ENCODE results near the gene IL17REL. TPM values are rescaled to one million over a fixed set of nuclear protein-coding genes. Genes with fewer than 3 reads are reported as not detected.

IL17REL gene
- total and polyA plus RNA-seq, 2 of the 13 experiments (the other 11 are each of a cell fraction or from before 2014, with no cell fraction given), result not detected

GRCh38 chr22:49953027-49953679 lies 59.4 kb downstream of the IL17REL start:
- 66% methylated on average over 7 of the region's 20 CpGs for WGBS (ENCODE audit: low lambda C conversion rate)
- Histone ChIP-seq H3K9me3 (ENCODE audit: low read length) (no peaks in the 10 kb centered on the region), H3K27ac (ENCODE audit: extremely low read length, insufficient read depth, low read length) (peak overlapping the region; percentile 68), H3K4me3 (replicated peaks in 1 of 3; ENCODE audit: insufficient read depth in 1 of 3, low read depth in 2 of 3, low read length in 3 of 3) (peak overlapping the region in 2 of 3 experiments; percentile 56 to 77; a peak in 5 of 6 replicates), H3K79me2 (ENCODE audit: insufficient read depth, low read length) (no peaks in the 10 kb centered on the region), H3K36me3 (replicated peaks in 1 of 2; ENCODE audit: control insufficient read depth in 1 of 2, insufficient read depth in 2 of 2, low read length in 2 of 2) (no peaks in the 10 kb centered on the region), H3K27me3 (ENCODE audit: control insufficient read depth in 1 of 2, insufficient read depth in 2 of 2, low read length in 2 of 2) (no peaks in the 10 kb centered on the region), H2AFZ (ENCODE audit: low read length) (no peak overlapping the region), H3K4me2 (ENCODE audit: low read depth, low read length) (peak overlapping the region; percentile 81), H3K4me1 (ENCODE audit: insufficient read depth, low read length) (peaks cover 95% of the 10 kb centered on the region), H3K9ac (ENCODE audit: insufficient read depth, low read depth, low read length) (peak overlapping the region; percentile 78), H4K20me1 (ENCODE audit: insufficient read depth, low read length) (no peaks in the 10 kb centered on the region)
- intact Hi-C loops (cut with micrococcal nuclease; ENCODE audit: unreplicated experiment), result no loop called here
- no peak for DNase-seq (ENCODE audit: low spot score)
- CTCF ChIA-PET (ENCODE audit: low intra/inter-chr PET ratio, low total read pairs), result no interaction called here
- no peak for FAIRE-seq
- in situ Hi-C loops (cut with HindIII; ENCODE audit: extremely low pct_ligation_motif_present, low pct_unique_long_range_greater_than_20kb), result no loop called here
- BruUV-seq (replicated peaks), result no TSS peak
- ATAC-seq, result no peak
- POLR2A ChIA-PET, result interaction anchor here (3.0 to 18.6 kb wide), 3 partner anchors 10 to 18 kb away, joined by 22 to 722 read pairs (median 283); partner anchors contain the start of gene PIM3
- TF ChIP-seq ZNF776 (CRISPR knock-in tag; IDR thresholded peaks at IDR 0.05) (0 out of 2 replicates have a peak, but pooled peaks have one; percentile 40), ZSCAN31 (CRISPR knock-in tag; IDR thresholded peaks at IDR 0.05; ENCODE audit: low read depth) (no peak), ZNF646 (CRISPR knock-in tag; IDR thresholded peaks at IDR 0.05) (no peak), ZNF570 (CRISPR knock-in tag; IDR thresholded peaks at IDR 0.05; ENCODE audit: borderline replicate concordance) (no peak), ZNF772 (CRISPR knock-in tag; IDR thresholded peaks at IDR 0.05) (0 out of 2 replicates have a peak, but pooled peaks have one; percentile 17), PCBP1 (IDR thresholded peaks at IDR 0.05; ENCODE audit: borderline replicate concordance, low read depth, low read length) (no peak), SP1 (IDR thresholded peaks at IDR 0.05) (no peak), SP1 (CRISPR knock-in tag; IDR thresholded peaks at IDR 0.05) (no peak), SUZ12 (IDR thresholded peaks at IDR 0.05; ENCODE audit: low read depth, low read length) (no peak), NFYB (CRISPR knock-in tag; IDR thresholded peaks at IDR 0.05) (no peak), ZNF572 (CRISPR knock-in tag; IDR thresholded peaks at IDR 0.05) (no peak), SCMH1 (CRISPR knock-in tag; IDR thresholded peaks at IDR 0.05; ENCODE audit: borderline replicate concordance) (no peak), KDM2A (CRISPR knock-in tag; IDR thresholded peaks at IDR 0.05; ENCODE audit: borderline replicate concordance, low read depth) (0 out of 2 replicates have a peak, but pooled peaks have one; percentile 3), HNRNPLL (IDR thresholded peaks at IDR 0.05; ENCODE audit: low read depth, low read length, poor library complexity, severe bottlenecking) (no peak), TOPORS (CRISPR knock-in tag; IDR thresholded peaks at IDR 0.05) (no peak), HDAC2 (CRISPR knock-in tag; IDR thresholded peaks at IDR 0.05) (no peak), ZNF639 (CRISPR knock-in tag; conservative IDR thresholded peaks at IDR 0.05) (no peak), HNRNPUL1 (IDR thresholded peaks at IDR 0.05; ENCODE audit: low read depth, low read length) (no peak), ZNF839 (CRISPR knock-in tag; IDR thresholded peaks at IDR 0.05; ENCODE audit: borderline replicate concordance) (no peak)

Data from HepG2 (cell line).